H9 (cell line): Measurements from ENCODE around the gene NCAPH2. TPM values are rescaled to one million over a fixed set of nuclear protein-coding genes. Genes with fewer than 3 reads are reported as not detected.
A peak's percentile ranks its signal among the peaks of the same experiment; 100 is the strongest.

Experiments used
- DNase-seq: peaks from one replicate; pipeline ENCODE4 v3.0.0-alpha.2; 2017
- H2AFZ ChIP-seq: one replicate; pipeline ENCODE4 v1.6.1; 2013; ENCODE audit warnings: mild to moderate bottlenecking, low read length, control low read depth, moderate library complexity
- H2AK5ac ChIP-seq: 2 replicates; pipeline ENCODE4 v1.6.1; 2013; ENCODE audit warnings: low read length, control low read depth, mixed read lengths; ENCODE audit not compliant: insufficient read length
- H2BK120ac ChIP-seq: one replicate; pipeline ENCODE4 v1.6.1; 2013; ENCODE audit warnings: low read depth, mild to moderate bottlenecking, low read length, control low read depth, inconsistent platforms; ENCODE audit not compliant: poor library complexity, severe bottlenecking
- H2BK12ac ChIP-seq: 2 replicates; pipeline ENCODE4 v1.6.1; 2013; ENCODE audit warnings: low read length, control low read depth, mixed read lengths, low read depth; ENCODE audit not compliant: insufficient read length
- H2BK15ac ChIP-seq: 2 replicates; pipeline ENCODE4 v1.6.1; 2013; ENCODE audit warnings: low read depth, low read length, control low read depth
- H2BK20ac ChIP-seq: one replicate; pipeline ENCODE4 v1.6.1; 2013; ENCODE audit warnings: low read depth, mild to moderate bottlenecking, low read length, control low read depth, inconsistent platforms; ENCODE audit not compliant: poor library complexity, severe bottlenecking
- H2BK5ac ChIP-seq: 2 replicates; pipeline ENCODE4 v1.6.1; 2013; ENCODE audit warnings: low read length, control low read depth, mixed read lengths; ENCODE audit not compliant: insufficient read length
- H3K14ac ChIP-seq: 2 replicates; pipeline ENCODE4 v1.6.1; 2013; ENCODE audit warnings: low read length, control low read depth; ENCODE audit not compliant: insufficient read depth
- H3K18ac ChIP-seq: 2 replicates; pipeline ENCODE4 v1.6.1; 2013; ENCODE audit warnings: low read depth, mild to moderate bottlenecking, mixed read lengths, low read length, control low read depth; ENCODE audit not compliant: insufficient read length
- H3K23ac ChIP-seq: 2 replicates; pipeline ENCODE4 v1.6.1; 2013; ENCODE audit warnings: low read length, control low read depth, mixed read lengths, low read depth; ENCODE audit not compliant: insufficient read length
- H3K23me2 ChIP-seq: 2 replicates; pipeline ENCODE4 v1.6.1; 2013; ENCODE audit warnings: low read depth, mild to moderate bottlenecking, mixed read lengths, low read length, control low read depth; ENCODE audit not compliant: insufficient read length, poor library complexity, severe bottlenecking
- H3K27ac ChIP-seq: 2 replicates; pipeline ENCODE4 v1.5.1; 2013; ENCODE audit warnings: low read length, control low read depth, mixed read lengths, low read depth; ENCODE audit not compliant: insufficient read length
- H3K27me3 ChIP-seq: 2 replicates; pipeline ENCODE4 v1.6.1; 2013; ENCODE audit warnings: low read length, control low read depth, inconsistent platforms; ENCODE audit not compliant: insufficient read depth
- H3K4ac ChIP-seq: 2 replicates; pipeline ENCODE4 v1.6.1; 2013; ENCODE audit warnings: low read depth, mild to moderate bottlenecking, control low read depth, inconsistent platforms, low read length, moderate library complexity
- H3K4me1 ChIP-seq: 2 replicates; pipeline ENCODE4 v1.6.1; 2013; ENCODE audit warnings: low read length, control low read depth, inconsistent platforms; ENCODE audit not compliant: insufficient read depth
- H3K4me2 ChIP-seq: 2 replicates; pipeline ENCODE4 v1.6.1; 2013; ENCODE audit warnings: low read length, control low read depth, mixed read lengths; ENCODE audit not compliant: insufficient read length, insufficient read depth
- H3K56ac ChIP-seq: 2 replicates; pipeline ENCODE4 v1.6.1; 2013; ENCODE audit warnings: low read depth, mild to moderate bottlenecking, mixed read lengths, low read length, control low read depth; ENCODE audit not compliant: insufficient read length
- H3K79me1 ChIP-seq: 2 replicates; pipeline ENCODE4 v1.6.1; 2013; ENCODE audit warnings: low read depth, mild to moderate bottlenecking, moderate library complexity, low read length, control low read depth, inconsistent platforms; ENCODE audit not compliant: insufficient read depth, poor library complexity, severe bottlenecking
- H3K79me2 ChIP-seq: 2 replicates; pipeline ENCODE4 v1.6.1; 2013; ENCODE audit warnings: low read length, control low read depth, inconsistent platforms; ENCODE audit not compliant: insufficient read depth
- H3K9ac ChIP-seq: 2 replicates; pipeline ENCODE4 v1.6.1; 2013; ENCODE audit warnings: low read length, control low read depth, mixed read lengths; ENCODE audit not compliant: insufficient read length; ENCODE audit errors: extremely low read depth
- H3K9me3 ChIP-seq: one replicate; pipeline ENCODE4 v1.6.1; 2013; ENCODE audit warnings: low read depth, low read length, inconsistent platforms; ENCODE audit not compliant: control insufficient read depth
- H3T11ph ChIP-seq: one replicate; pipeline ENCODE4 v1.6.1; 2013; ENCODE audit warnings: mild to moderate bottlenecking, low read length, control low read depth, inconsistent platforms
- H4K20me1 ChIP-seq: one replicate; pipeline ENCODE4 v1.6.1; 2013; ENCODE audit not compliant: control insufficient read depth, insufficient read length, insufficient read depth
- H4K5ac ChIP-seq: 2 replicates; pipeline ENCODE4 v1.6.1; 2013; ENCODE audit warnings: low read depth, mild to moderate bottlenecking, mixed read lengths, low read length, control low read depth; ENCODE audit not compliant: insufficient read length
- H4K8ac ChIP-seq: replicated peaks from 2 replicates; pipeline ENCODE4 v1.6.1; 2013; ENCODE audit warnings: low read length, control low read depth, mixed read lengths, low read depth; ENCODE audit not compliant: insufficient read length
- H4K91ac ChIP-seq: 2 replicates; pipeline ENCODE4 v1.6.1; 2013; ENCODE audit warnings: low read depth, mild to moderate bottlenecking, moderate library complexity, mixed read lengths, low read length, control low read depth; ENCODE audit not compliant: insufficient read length
- H3K27ac Mint-ChIP-seq, 3 experiments: 2 replicates in 2 of 3; 3 replicates in 1 of 3; pipeline ENCODE4 v1.8.0; 2020 to 2021; ENCODE audit warnings: mixed read lengths in 3 of 3, mild to moderate bottlenecking in 1 of 3, moderate library complexity in 1 of 3
- H3K27me3 Mint-ChIP-seq: 2 replicates; pipeline ENCODE4 v1.8.0; 2021; ENCODE audit warnings: low read depth, mild to moderate bottlenecking, moderate library complexity, mixed read lengths
- H3K36me3 Mint-ChIP-seq, 3 experiments: 2 replicates in 2 of 3; 3 replicates in 1 of 3; pipeline ENCODE4 v1.8.0; 2020 to 2021; ENCODE audit warnings: low read depth in 3 of 3, mixed read lengths in 3 of 3; ENCODE audit not compliant: insufficient read depth in 1 of 3
- H3K4me1 Mint-ChIP-seq, 2 experiments: 2 replicates each; pipeline ENCODE4 v1.8.0; 2020; ENCODE audit warnings: mixed read lengths in 2 of 2
- H3K4me3 Mint-ChIP-seq, 2 experiments: 2 replicates in 1 of 2; 3 replicates in 1 of 2; pipeline ENCODE4 v1.8.0; 2020 to 2021; ENCODE audit warnings: mild to moderate bottlenecking in 2 of 2, mixed read lengths in 2 of 2, moderate library complexity in 1 of 2
- H3K9me3 Mint-ChIP-seq, 2 experiments: 2 replicates in 1 of 2; 3 replicates in 1 of 2; pipeline ENCODE4 v1.8.0; 2020; ENCODE audit warnings: mild to moderate bottlenecking in 2 of 2, mixed read lengths in 2 of 2, moderate library complexity in 1 of 2
- WGBS: extraction: QIAGEN DNeasy Blood & Tissue Kit; methylation state at CpG from one replicate; pipeline ENCODE4 v1.1.7; 2013; ENCODE audit warnings: missing lambda C conversion rate, low lambda C conversion rate, mixed read lengths; ENCODE audit not compliant: insufficient read length; ENCODE audit errors: extremely low coverage; 5-methylcytosine and 5-hydroxymethylcytosine counted together
- total RNA-seq: library from RNA; stranded (reverse); gene quantifications from 2 replicates; pipeline ENCODE4 v1.2.1, GENCODE V29; 2021
- TF ChIP-seq, protein P1 (sequence below): fragments of 200-600 bp; sonication (generic); conservative IDR thresholded peaks from 3 replicates; pipeline ENCODE4 v1.8.0; 2021; ENCODE audit warnings: antibody characterized with exemption, mild to moderate bottlenecking

The NCAPH2 gene
- total RNA-seq, 1 experiment from 2014 or later: 76.2 TPM

DNA sequence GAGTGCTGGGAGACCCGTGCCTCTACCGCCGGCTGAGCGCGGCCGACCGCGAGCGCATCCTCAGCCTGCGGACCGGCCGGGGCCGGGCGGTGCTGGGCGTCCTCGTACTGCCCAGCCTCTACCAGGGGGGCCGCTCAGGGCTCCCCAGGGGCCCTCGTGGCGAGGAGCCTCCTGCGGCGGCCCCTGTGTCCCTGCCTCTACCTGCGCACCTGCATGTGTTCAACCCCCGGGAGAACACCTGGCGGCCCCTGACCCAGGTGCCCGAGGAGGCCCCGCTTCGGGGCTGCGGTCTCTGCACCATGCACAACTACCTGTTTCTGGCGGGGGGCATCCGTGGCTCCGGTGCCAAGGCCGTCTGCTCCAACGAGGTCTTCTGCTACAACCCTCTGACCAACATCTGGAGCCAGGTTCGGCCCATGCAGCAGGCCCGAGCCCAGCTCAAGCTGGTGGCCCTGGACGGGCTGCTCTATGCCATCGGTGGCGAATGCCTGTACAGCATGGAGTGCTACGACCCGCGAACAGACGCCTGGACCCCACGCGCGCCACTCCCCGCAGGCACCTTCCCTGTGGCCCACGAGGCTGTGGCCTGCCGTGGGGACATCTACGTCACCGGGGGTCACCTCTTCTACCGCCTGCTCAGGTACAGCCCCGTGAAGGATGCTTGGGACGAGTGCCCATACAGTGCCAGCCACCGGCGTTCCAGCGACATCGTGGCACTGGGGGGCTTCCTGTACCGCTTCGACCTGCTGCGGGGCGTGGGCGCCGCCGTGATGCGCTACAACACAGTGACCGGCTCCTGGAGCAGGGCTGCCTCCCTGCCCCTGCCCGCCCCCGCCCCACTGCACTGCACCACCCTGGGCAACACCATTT, 41.1 kb downstream of the NCAPH2 start:
- H3K23ac ChIP-seq: no peak overlapping the region
- peaks cover 0 to 3% of the 10 kb centered on the region in 2 experiments; a peak in 1 of 4 replicates for H3K4me1 Mint-ChIP-seq
- no peaks in the 10 kb centered on the region; the same call in 1 of the 2 replicates for H3K27me3 ChIP-seq
- H3K14ac ChIP-seq: no peak overlapping the region
- peak overlapping the region in 1 of 3 experiments; percentile 48; a peak in 1 of 7 replicates for H3K27ac Mint-ChIP-seq
- no peaks in the 10 kb centered on the region for H3K36me3 Mint-ChIP-seq
- no peak overlapping the region for H3T11ph ChIP-seq
- no peaks in the 10 kb centered on the region for H3K23me2 ChIP-seq
- no peaks in the 10 kb centered on the region for H3K79me2 ChIP-seq
- H3K9ac ChIP-seq: no peak overlapping the region
- no peak overlapping the region for H4K8ac ChIP-seq
- H2BK15ac ChIP-seq: no peak overlapping the region
- H3K27me3 Mint-ChIP-seq: peaks cover 32% of the 10 kb centered on the region
- no peak overlapping the region for H2AK5ac ChIP-seq
- no peak overlapping the region for H3K4me3 Mint-ChIP-seq
- whole genome bisulfite sequencing: no CpG with 5 or more reads among the region's 68 CpGs
- H2AFZ ChIP-seq: no peak overlapping the region
- no peak overlapping the region for H3K18ac ChIP-seq
- no peak overlapping the region for H2BK120ac ChIP-seq
- H3K4ac ChIP-seq: no peak overlapping the region
- no peak overlapping the region for H2BK12ac ChIP-seq
- DNase-seq: no peak
- H4K20me1 ChIP-seq: no peaks in the 10 kb centered on the region
- H3K27ac ChIP-seq: no peak overlapping the region
- H3K79me1 ChIP-seq: no peaks in the 10 kb centered on the region
- no peak overlapping the region for H2BK5ac ChIP-seq
- H3K9me3 ChIP-seq: no peaks in the 10 kb centered on the region
- no peaks in the 10 kb centered on the region for H3K4me1 ChIP-seq
- H4K5ac ChIP-seq: no peak overlapping the region
- TF ChIP-seq, protein P1, sequence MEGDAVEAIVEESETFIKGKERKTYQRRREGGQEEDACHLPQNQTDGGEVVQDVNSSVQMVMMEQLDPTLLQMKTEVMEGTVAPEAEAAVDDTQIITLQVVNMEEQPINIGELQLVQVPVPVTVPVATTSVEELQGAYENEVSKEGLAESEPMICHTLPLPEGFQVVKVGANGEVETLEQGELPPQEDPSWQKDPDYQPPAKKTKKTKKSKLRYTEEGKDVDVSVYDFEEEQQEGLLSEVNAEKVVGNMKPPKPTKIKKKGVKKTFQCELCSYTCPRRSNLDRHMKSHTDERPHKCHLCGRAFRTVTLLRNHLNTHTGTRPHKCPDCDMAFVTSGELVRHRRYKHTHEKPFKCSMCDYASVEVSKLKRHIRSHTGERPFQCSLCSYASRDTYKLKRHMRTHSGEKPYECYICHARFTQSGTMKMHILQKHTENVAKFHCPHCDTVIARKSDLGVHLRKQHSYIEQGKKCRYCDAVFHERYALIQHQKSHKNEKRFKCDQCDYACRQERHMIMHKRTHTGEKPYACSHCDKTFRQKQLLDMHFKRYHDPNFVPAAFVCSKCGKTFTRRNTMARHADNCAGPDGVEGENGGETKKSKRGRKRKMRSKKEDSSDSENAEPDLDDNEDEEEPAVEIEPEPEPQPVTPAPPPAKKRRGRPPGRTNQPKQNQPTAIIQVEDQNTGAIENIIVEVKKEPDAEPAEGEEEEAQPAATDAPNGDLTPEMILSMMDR: no peak
- no peak overlapping the region for H3K4me2 ChIP-seq
- H3K9me3 Mint-ChIP-seq: no peaks in the 10 kb centered on the region
- H3K56ac ChIP-seq: no peak overlapping the region
- no peak overlapping the region for H2BK20ac ChIP-seq
- H4K91ac ChIP-seq: no peak overlapping the region
